GM18909 (cell line): ENCODE results near the gene NIPSNAP2.
"Not testable (repeated sequence)": the region's sequence is repeated elsewhere in the genome, so short reads cannot be mapped to it uniquely, and the experiment has no call there.

Experiments
- ATAC-seq: cut with Tn5 transposase; IDR thresholded peaks from one replicate; pipeline ENCODE4 v1.9.1; 2021; ENCODE audit warnings: mild to moderate bottlenecking; ENCODE audit not compliant: unreplicated experiment, poor library complexity

NIPSNAP2 gene

DNA sequence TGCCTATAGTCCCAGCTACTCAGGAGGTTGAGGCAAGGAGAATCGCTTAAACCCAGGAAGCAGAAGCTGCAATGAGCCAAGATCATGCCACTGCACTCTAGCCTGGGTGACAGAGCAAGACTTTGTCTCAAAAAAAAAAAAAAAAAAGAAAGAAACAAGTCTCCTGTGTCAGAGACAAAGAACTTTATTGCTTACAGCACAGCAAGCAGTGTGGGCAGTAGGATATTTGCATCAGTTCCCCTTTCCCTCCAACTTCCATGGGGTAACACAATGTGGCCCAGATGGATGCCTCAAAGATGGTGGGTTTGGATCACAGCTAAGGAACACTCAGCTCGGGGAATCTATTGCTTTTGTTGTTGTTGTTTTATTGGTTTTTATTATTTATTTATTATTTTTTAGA is 81.4 kb downstream of the NIPSNAP2 start:
- ATAC-seq = not testable (repeated sequence)

DNA sequence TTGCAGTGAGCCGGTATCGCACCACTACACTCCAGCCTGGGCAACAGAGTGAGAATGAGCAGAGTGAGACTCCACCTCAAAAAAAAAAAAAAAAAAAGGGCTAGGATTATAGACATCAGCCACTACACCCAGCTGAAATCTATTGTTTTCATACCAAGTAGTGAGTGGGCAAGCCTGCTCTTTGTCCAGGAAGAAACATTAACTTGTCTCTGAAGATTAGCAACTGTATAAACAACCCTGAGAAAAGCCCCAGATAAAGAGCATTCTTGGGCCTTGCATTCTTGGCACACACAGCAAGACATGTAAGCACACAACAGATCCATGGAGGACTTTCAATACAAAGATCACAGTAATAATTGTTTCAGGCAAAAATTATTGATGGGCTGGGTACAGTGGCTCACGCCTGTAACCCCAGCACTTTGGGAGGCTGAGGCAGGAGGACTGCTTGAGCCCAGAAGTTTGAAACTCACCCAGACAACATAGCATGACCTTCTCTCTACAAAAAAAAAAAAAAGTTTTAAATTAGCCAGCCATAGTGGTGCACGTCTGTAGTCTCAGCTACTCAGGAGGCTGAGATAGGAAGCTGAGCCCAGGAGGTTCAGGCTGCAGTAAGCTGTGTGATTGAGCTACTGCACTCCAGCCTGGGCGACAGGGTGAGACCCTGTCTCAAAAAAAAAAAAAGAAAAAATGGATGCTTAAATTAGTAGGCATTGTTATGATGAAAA is 82.5 kb downstream of the NIPSNAP2 start:
- ATAC-seq = no peak

GRCh38 chr7:56047446-56048116 is 83.2 kb downstream of the NIPSNAP2 start:
- ATAC-seq = not testable (repeated sequence)

DNA sequence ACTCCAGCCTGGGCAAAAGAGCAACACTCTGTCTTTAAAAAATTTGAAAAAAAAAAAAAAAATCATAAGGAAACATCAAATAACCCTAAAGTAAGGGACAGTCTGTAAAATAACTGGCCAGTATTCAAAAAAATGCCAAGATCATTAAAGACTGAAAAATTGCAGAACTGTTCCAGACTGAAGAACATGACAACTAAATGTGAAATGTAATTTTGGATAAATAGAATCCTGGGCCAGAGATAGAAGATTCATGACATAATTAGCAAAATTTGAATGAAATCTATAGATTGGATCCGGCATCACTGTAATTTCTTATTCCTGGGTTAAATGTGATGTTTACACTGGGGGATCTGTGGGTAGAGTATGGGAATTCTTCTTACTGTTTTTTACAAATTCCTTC is 83.9 kb downstream of the NIPSNAP2 start:
- ATAC-seq = no peak

DNA sequence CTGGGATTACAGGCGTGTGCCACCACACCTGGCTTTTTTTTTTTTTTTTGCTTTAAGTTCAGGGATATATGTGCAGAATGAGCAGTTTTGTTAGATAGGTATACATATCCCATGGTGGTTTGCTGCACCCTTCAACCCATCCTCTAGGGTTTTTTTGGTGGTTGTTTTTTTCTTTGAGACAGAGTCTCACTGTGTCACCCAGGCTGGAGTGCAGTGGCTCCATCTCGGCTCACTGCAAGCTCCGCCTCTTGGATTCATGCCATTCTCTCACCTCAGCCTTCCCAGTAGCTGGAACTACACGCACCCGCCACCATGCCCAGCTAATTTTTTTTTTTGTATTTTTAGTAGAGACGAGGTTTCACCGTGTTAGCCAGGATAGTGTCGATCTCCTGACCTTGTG is 84.4 kb downstream of the NIPSNAP2 start:
- not testable (repeated sequence) for ATAC-seq
